SK-N-SH (cell line): ENCODE measurements around the gene SENP3. TPM values are rescaled to one million over a fixed set of nuclear protein-coding genes. Genes with fewer than 3 reads are reported as not detected.

Experiments
- CTCF ChIA-PET: fragments of 300-600, 350-600 bp; formaldehyde crosslinking; extraction: SDS; loops from one replicate; lab custom pipeline; 2021; lab: Yijun Ruan, JAX
- POLR2A ChIA-PET: fragments of 350-600 bp; sonication (Branson Sonifier 250); formaldehyde crosslinking; extraction: SDS; loops from one replicate; lab custom pipeline; 2020; ENCODE audit warnings: antibody characterized with exemption, inconsistent platforms; lab: Yijun Ruan, JAX
- DNase-seq: peaks from one replicate; pipeline ENCODE4 v3.0.0; 2012
- H2AFZ ChIP-seq: fragments of 200-600 bp; sonication (generic); 2 replicates; pipeline ENCODE4 v1.8.1; 2016; ENCODE audit warnings: antibody characterized with exemption, mild to moderate bottlenecking, low read depth
- H3F3A ChIP-seq: fragments of 200-600 bp; sonication (generic); replicated peaks from 2 replicates; pipeline ENCODE3; 2016; ENCODE audit warnings: antibody characterized with exemption, mild to moderate bottlenecking; ENCODE audit not compliant: insufficient read depth
- H3K27ac ChIP-seq, 2 experiments: fragments of 200-500 bp in 1 of 2; fragments of 200-600 bp in 1 of 2; sonication (Bioruptor generic) in 1 of 2; sonication (generic), shearing (Covaris generic) in 1 of 2; 2 replicates each; pipeline versions ENCODE4 v1.5.1 to v1.6.1; 2014 to 2016; ENCODE audit warnings: low read depth in 2 of 2, inconsistent platforms in 1 of 2, low read length in 1 of 2, mild to moderate bottlenecking in 1 of 2, mixed read lengths in 1 of 2
- H3K27me3 ChIP-seq: fragments of 200-600 bp; sonication (generic), shearing (Covaris generic); 2 replicates; pipeline ENCODE4 v1.6.1; 2016; ENCODE audit warnings: mixed run types; ENCODE audit not compliant: insufficient read depth
- H3K36me3 ChIP-seq, 2 experiments: fragments of 200-500 bp in 1 of 2; fragments of 200-600 bp in 1 of 2; sonication (Bioruptor generic) in 1 of 2; sonication (generic) in 1 of 2; replicated peaks in 1 of 2; 2 replicates each; pipeline versions ENCODE3 to v1.5.1; 2014 to 2016; ENCODE audit warnings: low read length in 1 of 2, mild to moderate bottlenecking in 1 of 2; ENCODE audit not compliant: insufficient read depth in 2 of 2, control insufficient read depth in 1 of 2
- H3K4me1 ChIP-seq, 2 experiments: fragments of 200-500 bp in 1 of 2; fragments of 200-600 bp in 1 of 2; sonication (Bioruptor generic) in 1 of 2; sonication (generic), shearing (Covaris generic) in 1 of 2; 2 replicates each; pipeline versions ENCODE4 v1.5.1 to v1.6.1; 2014 to 2016; ENCODE audit warnings: low read depth in 1 of 2, low read length in 1 of 2, mixed run types in 1 of 2; ENCODE audit not compliant: insufficient read depth in 2 of 2, control insufficient read depth in 1 of 2
- H3K4me2 ChIP-seq: fragments of 200-600 bp; sonication (generic), shearing (Covaris generic); 2 replicates; pipeline ENCODE4 v1.6.1; 2017; ENCODE audit warnings: mixed run types
- H3K4me3 ChIP-seq, 2 experiments: fragments of 200-500 bp in 1 of 2; fragments of 200-600 bp in 1 of 2; sonication (Bioruptor generic) in 1 of 2; sonication (generic), shearing (Covaris generic) in 1 of 2; 2 replicates each; pipeline versions ENCODE4 v1.5.1 to v1.8.1; 2014 to 2016; ENCODE audit warnings: low read depth in 2 of 2, inconsistent platforms in 1 of 2, low read length in 1 of 2, mild to moderate bottlenecking in 1 of 2, mixed read lengths in 1 of 2, moderate library complexity in 1 of 2
- H3K79me2 ChIP-seq: fragments of 200-600 bp; sonication (generic); 2 replicates; pipeline ENCODE4 v1.8.1; 2017; ENCODE audit warnings: mild to moderate bottlenecking; ENCODE audit not compliant: insufficient read depth
- H3K9ac ChIP-seq: fragments of 200-600 bp; sonication (generic); 2 replicates; pipeline ENCODE4 v1.6.1; 2017; ENCODE audit warnings: mixed run types
- H3K9me2 ChIP-seq: fragments of 200-600 bp; sonication (generic); 2 replicates; pipeline ENCODE4 v1.6.1; 2017; ENCODE audit warnings: mixed run types
- H3K9me3 ChIP-seq: fragments of 200-600 bp; sonication (generic); 2 replicates; pipeline ENCODE4 v1.6.1; 2017; ENCODE audit warnings: mixed run types, mild to moderate bottlenecking, moderate library complexity
- H4K20me1 ChIP-seq: fragments of 200-600 bp; sonication (generic); 2 replicates; pipeline ENCODE4 v1.6.1; 2017; ENCODE audit warnings: mild to moderate bottlenecking, mixed run types; ENCODE audit not compliant: insufficient read depth
- EZH2phosphoT487 ChIP-seq: fragments of 200-600 bp; sonication (generic); IDR thresholded peaks from 2 replicates; pipeline ENCODE4 v1.6.1; 2017; ENCODE audit warnings: low read depth, mixed run types, mild to moderate bottlenecking, antibody characterized with exemption, moderate library complexity, borderline replicate concordance
- FOSL2 ChIP-seq: IDR thresholded peaks from 2 replicates; pipeline ENCODE4 v1.4.0; 2012; ENCODE audit warnings: low read depth, mild to moderate bottlenecking, moderate library complexity, borderline replicate concordance
- JUND ChIP-seq: IDR thresholded peaks from 2 replicates; pipeline ENCODE4 v1.4.0; 2012
- NFIC ChIP-seq: IDR thresholded peaks from 2 replicates; pipeline ENCODE4 v1.4.0; 2012; ENCODE audit warnings: borderline replicate concordance
- PBX3 ChIP-seq: IDR thresholded peaks from 2 replicates; pipeline ENCODE4; 2012
- RAD21 ChIP-seq: IDR thresholded peaks from 2 replicates; pipeline ENCODE4 v1.6.1; 2012; ENCODE audit warnings: mild to moderate bottlenecking, low read length
- SIN3A ChIP-seq: IDR thresholded peaks from 2 replicates; pipeline ENCODE4 v1.6.1; 2012; ENCODE audit warnings: low read depth, mild to moderate bottlenecking, low read length, moderate library complexity, borderline replicate concordance
- TAF1 ChIP-seq: IDR thresholded peaks from 2 replicates; pipeline ENCODE4 v1.6.1; 2012; ENCODE audit warnings: low read depth, mild to moderate bottlenecking, low read length, moderate library complexity, borderline replicate concordance
- TCF12 ChIP-seq: IDR thresholded peaks from 2 replicates; pipeline ENCODE4 v1.4.0; 2012
- USF1 ChIP-seq: IDR thresholded peaks from 2 replicates; pipeline ENCODE4 v1.4.0; 2012; ENCODE audit warnings: low read depth, borderline replicate concordance
- YY1 ChIP-seq: IDR thresholded peaks from 2 replicates; pipeline ENCODE4 v1.4.0; 2012; ENCODE audit warnings: low read depth, mild to moderate bottlenecking
- ZBTB33 ChIP-seq: IDR thresholded peaks from 2 replicates; pipeline ENCODE4 v1.4.0; 2012; ENCODE audit warnings: low read depth, borderline replicate concordance
- WGBS: methylation state at CpG from one replicate; pipeline ENCODE4 v1.1.6; 2017; ENCODE audit warnings: low lambda C conversion rate; 5-methylcytosine and 5-hydroxymethylcytosine counted together
- polyA plus RNA-seq, 3 experiments: library from polyadenylated mRNA; depleted of rRNA; stranded (reverse); fragments of >200 nt; gene quantifications; 2 replicates each; pipeline ENCODE4 v1.2.3, GENCODE V29; 2012
- small RNA-seq, 7 experiments: library from RNA; depleted of rRNA; stranded (forward); fragments of <200 nt; gene quantifications; one replicate each; pipeline ENCODE3, GENCODE V24; 2012

Gene SENP3
- polyA plus RNA-seq, 1 of the 3 experiments (the other 2 are of a cell fraction) = 80.8 TPM

GRCh38 chr17:7620835-7621234 is 59.1 kb downstream of the SENP3 start:
- H3K36me3 ChIP-seq = no peaks in the 10 kb centered on the region
- DNase-seq = no peak
- no peaks in the 10 kb centered on the region for H4K20me1 ChIP-seq
- H3K4me3 ChIP-seq = no peak overlapping the region
- H3K4me1 ChIP-seq = no peaks in the 10 kb centered on the region
- no peaks in the 10 kb centered on the region for H3K9me3 ChIP-seq
- no peak overlapping the region for H2AFZ ChIP-seq
- TF ChIP-seq TAF1 (no peak), JUND (no peak), RAD21 (no peak), USF1 (no peak), FOSL2 (no peak), YY1 (no peak), PBX3 (no peak), NFIC (no peak), EZH2phosphoT487 (no peak), SIN3A (no peak), ZBTB33 (no peak), TCF12 (no peak)
- no peak overlapping the region for H3K27ac ChIP-seq
- WGBS = 93% methylated on average over 8 of the region's 8 CpGs
- H3K79me2 ChIP-seq = 0 out of 2 replicates have a peak, but pooled peaks cover 2% of the 10 kb centered on the region
- no peaks in the 10 kb centered on the region for H3K27me3 ChIP-seq
- no peak overlapping the region for H3K4me2 ChIP-seq
- no peaks in the 10 kb centered on the region for H3F3A ChIP-seq
- H3K9ac ChIP-seq = no peak overlapping the region
- CTCF ChIA-PET = interaction anchor here (3.6 kb wide), 1 partner anchor 67 kb away, joined by 16 read pairs; the partner anchor contains the start of genes TP53 and WRAP53
- no peaks in the 10 kb centered on the region for H3K9me2 ChIP-seq
- POLR2A ChIA-PET = no interaction called here

Small RNAs within 50 kb of the gene (small RNA-seq; reads per million reads assigned to genes)
- 0 reads per million in 7 experiments for gene CD68
- 0 reads per million in 7 experiments for gene RF00019
- gene SNORA48 = 0 reads per million in 7 experiments
- 0 reads per million in 7 experiments for gene SNORD10

Other genes with a start within 250 kb of the SENP3 start
- gene GPS2, start 246.6 kb upstream of the SENP3 start, polyA plus RNA-seq (2012; rRNA removed) = 67.0 and 102 TPM in 2 replicates
- gene NEURL4, start 232.6 kb upstream of the SENP3 start, polyA plus RNA-seq (2012; rRNA removed) = 20.7 and 22.1 TPM in 2 replicates
- gene ACAP1, start 225.4 kb upstream of the SENP3 start, polyA plus RNA-seq (2012; rRNA removed) = 0.71 and 6.4 TPM in 2 replicates
- 9.5 and 12.1 TPM in 2 replicates for gene KCTD11, start 209.8 kb upstream of the SENP3 start, polyA plus RNA-seq (2012; rRNA removed)
- gene TMEM95, start 206.8 kb upstream of the SENP3 start, polyA plus RNA-seq (2012; rRNA removed) = not detected in 2 replicates
- gene TNK1, start 180.8 kb upstream of the SENP3 start, polyA plus RNA-seq (2012; rRNA removed) = 0.64 and 0.75 TPM in 2 replicates
- gene PLSCR3, start 167.4 kb upstream of the SENP3 start, polyA plus RNA-seq (2012; rRNA removed) = 72.0 and 95.0 TPM in 2 replicates
- gene TMEM256, start 157.8 kb upstream of the SENP3 start, polyA plus RNA-seq (2012; rRNA removed) = 114 and 213 TPM in 2 replicates
- 16.8 and 29.9 TPM in 2 replicates for gene NLGN2, start 154.1 kb upstream of the SENP3 start, polyA plus RNA-seq (2012; rRNA removed)
- gene SPEM1, start 141.6 kb upstream of the SENP3 start, polyA plus RNA-seq (2012; rRNA removed) = not detected in 2 replicates
- not detected in 2 replicates for gene SPEM2, start 136.3 kb upstream of the SENP3 start, polyA plus RNA-seq (2012; rRNA removed)
- not detected in 2 replicates for gene SPEM3, start 133.1 kb upstream of the SENP3 start, polyA plus RNA-seq (2012; rRNA removed)
- gene TMEM102, start 126.5 kb upstream of the SENP3 start, polyA plus RNA-seq (2012; rRNA removed) = 6.5 and 6.6 TPM in 2 replicates
- gene FGF11, start 122.4 kb upstream of the SENP3 start, polyA plus RNA-seq (2012; rRNA removed) = 1.9 and 2.5 TPM in 2 replicates
- gene CHRNB1, start 116.9 kb upstream of the SENP3 start, polyA plus RNA-seq (2012; rRNA removed) = 26.8 and 29.7 TPM in 2 replicates
- 11.4 and 12.8 TPM in 2 replicates for gene ZBTB4, start 82.3 kb upstream of the SENP3 start, polyA plus RNA-seq (2012; rRNA removed)
- gene SLC35G6, start 80.5 kb upstream of the SENP3 start, polyA plus RNA-seq (2012; rRNA removed) = not detected in 2 replicates
- 19.0 and 37.3 TPM in 2 replicates for gene POLR2A, start 77.6 kb upstream of the SENP3 start, polyA plus RNA-seq (2012; rRNA removed)
- gene TNFSF12, start 12.9 kb upstream of the SENP3 start, polyA plus RNA-seq (2012; rRNA removed) = 31.1 and 47.6 TPM in 2 replicates
- 1.0 and 2.1 TPM in 2 replicates for gene TNFSF13, start 3.2 kb upstream of the SENP3 start, polyA plus RNA-seq (2012; rRNA removed)
- gene CD68, start 17.7 kb downstream of the SENP3 start, polyA plus RNA-seq (2012; rRNA removed) = 34.6 and 62.4 TPM in 2 replicates
- gene MPDU1, start 21.9 kb downstream of the SENP3 start, polyA plus RNA-seq (2012; rRNA removed) = 126 and 142 TPM in 2 replicates
- 1.3 TPM in 2 replicates for gene SOX15, start 28.2 kb downstream of the SENP3 start, polyA plus RNA-seq (2012; rRNA removed)
- 56.4 and 62.3 TPM in 2 replicates for gene FXR2, start 53.0 kb downstream of the SENP3 start, polyA plus RNA-seq (2012; rRNA removed)
- 42.8 and 43.1 TPM in 2 replicates for gene SAT2, start 65.9 kb downstream of the SENP3 start, polyA plus RNA-seq (2012; rRNA removed)
- gene SHBG, start 68.2 kb downstream of the SENP3 start, polyA plus RNA-seq (2012; rRNA removed) = 0.70 and 1.1 TPM in 2 replicates
- gene ATP1B2, start 89.0 kb downstream of the SENP3 start, polyA plus RNA-seq (2012; rRNA removed) = 0.05 and 0.08 TPM in 2 replicates
- gene TP53, start 125.6 kb downstream of the SENP3 start, polyA plus RNA-seq (2012; rRNA removed) = 47.3 and 62.6 TPM in 2 replicates
- gene WRAP53, start 126.6 kb downstream of the SENP3 start, polyA plus RNA-seq (2012; rRNA removed) = 6.6 and 8.6 TPM in 2 replicates
- gene EFNB3, start 143.3 kb downstream of the SENP3 start, polyA plus RNA-seq (2012; rRNA removed) = 26.1 and 32.4 TPM in 2 replicates
- 0.13 and 0.18 TPM in 2 replicates for gene DNAH2, start 155.8 kb downstream of the SENP3 start, polyA plus RNA-seq (2012; rRNA removed)